ENCODE measurements around the gene PSME4.
"Not testable (repeated sequence)": the region's sequence is repeated elsewhere in the genome, so short reads cannot be mapped to it uniquely, and the experiment has no call there.

The PSME4 gene

DNA sequence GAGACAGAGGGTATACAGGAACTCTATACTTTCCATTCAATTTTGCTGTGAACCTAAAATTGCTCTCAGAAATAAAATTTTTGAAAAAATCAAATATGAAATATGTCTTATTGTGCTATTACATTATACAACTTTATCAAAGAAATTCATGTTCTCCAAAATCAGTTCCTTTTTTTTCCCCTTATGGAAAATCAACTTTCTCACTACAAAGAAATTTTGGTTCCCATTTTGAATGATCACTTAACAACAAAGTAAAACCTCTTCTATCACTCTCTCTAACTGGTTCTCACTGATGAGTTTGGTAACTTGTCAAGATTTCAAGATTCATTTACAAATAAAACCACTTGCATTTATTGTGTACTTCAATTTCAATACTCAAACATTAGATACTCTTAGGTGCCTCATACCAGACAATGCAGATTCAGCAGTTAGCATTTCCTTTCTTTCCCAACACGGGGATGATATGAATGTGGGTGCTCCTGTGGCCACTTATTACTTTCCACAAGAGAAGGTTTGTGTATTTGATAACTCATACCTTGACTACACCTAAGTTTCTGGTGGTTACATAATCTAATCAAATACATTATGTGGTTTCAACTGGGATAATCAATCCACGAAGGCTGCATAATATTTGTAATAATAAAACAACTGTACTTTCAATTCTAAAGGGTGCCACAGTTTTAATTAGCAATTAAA, 6.4 kb downstream of the PSME4 start:
- no peak for DNase-seq (ENCODE audit: low spot score)
- no peak overlapping the region for H3K27ac ChIP-seq
- POLR2A ChIA-PET (ENCODE audit: low non-redundant PET) = no interaction called here

DNA sequence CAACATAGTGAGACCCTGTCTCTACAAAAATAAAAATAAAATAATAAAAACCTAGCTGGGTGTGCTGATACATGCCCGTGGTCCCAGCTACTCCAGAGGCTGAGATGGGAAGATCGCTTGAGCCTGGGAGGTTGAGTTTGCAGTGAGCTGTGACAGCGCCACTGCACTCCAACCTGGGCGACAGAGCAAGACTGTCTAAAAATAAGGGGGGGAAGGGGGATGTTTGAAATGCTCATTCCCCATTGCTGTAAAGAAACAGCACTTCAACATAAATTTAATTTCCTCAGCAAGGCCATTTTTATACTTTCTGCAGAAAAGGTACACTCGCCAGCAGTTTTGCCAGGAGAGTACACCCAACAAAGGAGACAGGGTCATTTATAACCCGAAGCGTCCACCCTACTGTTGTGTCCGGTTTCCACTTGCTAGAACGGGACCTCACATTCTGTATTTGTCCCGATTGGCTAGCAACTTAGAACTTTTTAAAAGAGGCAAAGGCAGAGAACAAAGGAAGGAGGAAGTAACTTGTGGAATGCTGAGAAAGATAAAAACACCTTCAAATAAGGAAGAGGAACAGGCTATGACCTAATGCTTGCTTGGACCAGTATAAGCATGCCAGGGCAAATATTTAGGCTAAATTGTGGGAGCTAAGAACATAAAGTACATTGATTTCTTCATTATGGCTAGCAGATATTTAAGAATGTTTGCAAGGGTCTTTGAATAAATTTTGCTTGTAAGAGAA, 9.1 kb downstream of the PSME4 start:
- POLR2A ChIA-PET (ENCODE audit: low non-redundant PET); CTCF ChIA-PET; DNase-seq (ENCODE audit: low spot score): not testable (repeated sequence)
- peak overlapping the region; percentile 80 for H3K27ac ChIP-seq

More for the DNA sequence above, 6.4 kb downstream of the PSME4 start:
- TF ChIP-seq, protein P1, sequence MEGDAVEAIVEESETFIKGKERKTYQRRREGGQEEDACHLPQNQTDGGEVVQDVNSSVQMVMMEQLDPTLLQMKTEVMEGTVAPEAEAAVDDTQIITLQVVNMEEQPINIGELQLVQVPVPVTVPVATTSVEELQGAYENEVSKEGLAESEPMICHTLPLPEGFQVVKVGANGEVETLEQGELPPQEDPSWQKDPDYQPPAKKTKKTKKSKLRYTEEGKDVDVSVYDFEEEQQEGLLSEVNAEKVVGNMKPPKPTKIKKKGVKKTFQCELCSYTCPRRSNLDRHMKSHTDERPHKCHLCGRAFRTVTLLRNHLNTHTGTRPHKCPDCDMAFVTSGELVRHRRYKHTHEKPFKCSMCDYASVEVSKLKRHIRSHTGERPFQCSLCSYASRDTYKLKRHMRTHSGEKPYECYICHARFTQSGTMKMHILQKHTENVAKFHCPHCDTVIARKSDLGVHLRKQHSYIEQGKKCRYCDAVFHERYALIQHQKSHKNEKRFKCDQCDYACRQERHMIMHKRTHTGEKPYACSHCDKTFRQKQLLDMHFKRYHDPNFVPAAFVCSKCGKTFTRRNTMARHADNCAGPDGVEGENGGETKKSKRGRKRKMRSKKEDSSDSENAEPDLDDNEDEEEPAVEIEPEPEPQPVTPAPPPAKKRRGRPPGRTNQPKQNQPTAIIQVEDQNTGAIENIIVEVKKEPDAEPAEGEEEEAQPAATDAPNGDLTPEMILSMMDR (conservative IDR thresholded peaks at IDR 0.05; ENCODE audit: low read depth) = no peak
- CTCF ChIA-PET = no interaction called here

DNA sequence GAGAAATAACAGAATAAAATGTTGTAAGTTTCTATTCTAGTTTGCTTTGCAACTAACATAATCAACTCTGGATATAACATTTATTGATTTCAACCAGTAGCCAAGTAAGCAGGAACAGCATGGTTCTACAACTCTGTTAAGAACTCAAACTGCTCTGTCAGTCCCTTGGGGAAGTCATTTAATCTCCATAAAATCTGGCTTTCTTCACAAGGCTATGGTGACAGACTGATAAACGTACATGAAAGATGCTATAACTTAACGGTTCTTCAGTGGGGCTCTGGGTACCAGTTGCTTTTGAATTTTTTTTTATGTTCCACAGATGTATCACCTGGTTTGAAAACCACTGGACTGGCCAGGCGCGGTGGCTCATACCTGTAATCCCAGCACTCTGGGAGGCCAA, 10.3 kb downstream of the PSME4 start:
- peak overlapping the region; percentile 80 for H3K27ac ChIP-seq
- ChIA-PET CTCF (no interaction called here), POLR2A (ENCODE audit: low non-redundant PET) (no interaction called here)
- TF ChIP-seq, protein P1 (conservative IDR thresholded peaks at IDR 0.05; ENCODE audit: low read depth) = no peak
- DNase-seq (ENCODE audit: low spot score) = no peak

DNA sequence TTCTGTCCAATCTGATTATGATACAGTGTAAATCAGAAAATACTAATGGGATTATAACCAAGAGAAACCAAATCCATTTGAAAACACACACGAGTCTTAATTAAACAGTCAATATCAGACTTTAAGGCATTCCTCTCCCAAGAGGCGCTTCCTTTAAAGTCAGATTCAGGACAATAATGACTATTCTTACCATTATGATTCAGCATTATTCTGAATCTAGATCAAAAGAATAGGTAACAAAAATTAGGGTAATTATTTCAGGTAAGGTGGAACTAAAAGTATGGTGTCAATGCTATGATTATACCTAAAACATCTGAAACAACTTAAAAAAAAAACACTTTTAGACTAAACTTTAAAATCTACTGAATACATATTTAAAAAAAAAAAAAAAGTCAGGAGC, 12.3 kb downstream of the PSME4 start:
- TF ChIP-seq, protein P1 (conservative IDR thresholded peaks at IDR 0.05; ENCODE audit: low read depth) = no peak
- H3K27ac ChIP-seq = no peak overlapping the region
- ChIA-PET CTCF (no interaction called here), POLR2A (ENCODE audit: low non-redundant PET) (no interaction called here)
- DNase-seq (ENCODE audit: low spot score) = no peak

- no peak for DNase-seq (ENCODE audit: low spot score)
- POLR2A ChIA-PET (ENCODE audit: low non-redundant PET) = no interaction called here
- CTCF ChIA-PET = interaction anchor here (0.5 kb wide), 1 partner anchor 134 kb away, joined by 3 read pairs; no protein-coding TSS in a partner anchor
- H3K27ac ChIP-seq = no peak overlapping the region
- TF ChIP-seq, protein P1 (conservative IDR thresholded peaks at IDR 0.05; ENCODE audit: low read depth) = no peak
These were observed 18.3 kb downstream of the PSME4 start for GRCh38 chr2:53952519-53952918.

DNA sequence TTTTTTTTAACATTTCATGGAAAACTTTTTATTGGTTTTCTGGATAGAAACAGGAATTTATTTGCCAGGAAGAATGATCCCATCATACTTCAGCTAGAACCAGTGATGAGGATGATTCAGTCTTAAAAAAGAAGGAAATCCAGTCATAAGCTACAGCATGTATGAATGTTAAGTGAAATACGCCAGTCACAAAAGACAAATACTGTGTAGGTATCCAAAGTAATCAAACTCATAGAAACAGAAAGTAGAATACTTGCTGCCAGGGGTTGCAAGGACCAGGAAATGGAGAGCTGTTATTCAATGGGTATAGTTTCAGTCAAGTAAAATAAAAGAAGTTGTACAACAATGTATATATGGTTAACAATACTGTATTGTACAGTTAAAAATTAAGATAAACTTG, 21.3 kb downstream of the PSME4 start:
- POLR2A ChIA-PET (ENCODE audit: low non-redundant PET) = no interaction called here
- CTCF ChIA-PET = interaction anchor here (1.2 kb wide), 1 partner anchor 39 kb away, joined by 3 read pairs; no protein-coding TSS in a partner anchor
- DNase-seq (ENCODE audit: low spot score) = no peak
- H3K27ac ChIP-seq = no peak overlapping the region
- TF ChIP-seq, protein P1 (conservative IDR thresholded peaks at IDR 0.05; ENCODE audit: low read depth) = no peak

GRCh38 chr2:53945538-53945937, 25.3 kb downstream of the PSME4 start:
- H3K27ac ChIP-seq = no peak overlapping the region
- TF ChIP-seq, protein P1 (conservative IDR thresholded peaks at IDR 0.05; ENCODE audit: low read depth) = no peak
- ChIA-PET POLR2A (ENCODE audit: low non-redundant PET) (no interaction called here), CTCF (interaction anchor here (0.7 to 0.8 kb wide), 2 partner anchors 16 to 196 kb away, joined by 3 read pairs; no protein-coding TSS in a partner anchor)
- no peak for DNase-seq (ENCODE audit: low spot score)
